ENCODE measurements around the gene DOK5.
"Not testable (repeated sequence)": the region's sequence is repeated elsewhere in the genome, so short reads cannot be mapped to it uniquely, and the experiment has no call there.

DOK5 gene

GRCh38 chr20:54475334-54476168, at the start of gene DOK5:
DOK5 (plus strand) TSS chr20:54475593; CDS start chr20:54475947, 354 bp downstream.
- DNase-seq (ENCODE audit: low read depth), result no peak

GRCh38 chr20:54429364-54429763, 46.0 kb upstream of the DOK5 start:
- no peak for DNase-seq (ENCODE audit: low read depth)

- DNase-seq (ENCODE audit: low read depth), result no peak
Observed at GRCh38 chr20:54431156-54431944, 44.0 kb upstream of the DOK5 start.

GRCh38 chr20:54432966-54433365, 42.4 kb upstream of the DOK5 start:
- no peak for DNase-seq (ENCODE audit: low read depth)

- DNase-seq (ENCODE audit: low read depth), result no peak
Observed at GRCh38 chr20:54433636-54434035, 41.8 kb upstream of the DOK5 start.

- DNase-seq (ENCODE audit: low read depth), result no peak
Observed at GRCh38 chr20:54434196-54434595, 41.2 kb upstream of the DOK5 start.

- no peak for DNase-seq (ENCODE audit: low read depth)
Observed at GRCh38 chr20:54435015-54435414, 40.4 kb upstream of the DOK5 start.

GRCh38 chr20:54436410-54436809, 39.0 kb upstream of the DOK5 start:
- DNase-seq (ENCODE audit: low read depth), result not testable (repeated sequence)

GRCh38 chr20:54438166-54438565, 37.2 kb upstream of the DOK5 start:
- DNase-seq (ENCODE audit: low read depth), result no peak

GRCh38 chr20:54450207-54450606, 25.2 kb upstream of the DOK5 start:
- DNase-seq (ENCODE audit: low read depth), result no peak

- DNase-seq (ENCODE audit: low read depth), result no peak
Observed at GRCh38 chr20:54451171-54451570, 24.2 kb upstream of the DOK5 start.

GRCh38 chr20:54452277-54452676, 23.1 kb upstream of the DOK5 start:
- no peak for DNase-seq (ENCODE audit: low read depth)

GRCh38 chr20:54454982-54455381, 20.4 kb upstream of the DOK5 start:
- no peak for DNase-seq (ENCODE audit: low read depth)

GRCh38 chr20:54456423-54456822, 19.0 kb upstream of the DOK5 start:
- no peak for DNase-seq (ENCODE audit: low read depth)

- DNase-seq (ENCODE audit: low read depth), result no peak
Observed at GRCh38 chr20:54456961-54457360, 18.4 kb upstream of the DOK5 start.

GRCh38 chr20:54458219-54458618, 17.2 kb upstream of the DOK5 start:
- no peak for DNase-seq (ENCODE audit: low read depth)

GRCh38 chr20:54459279-54459678, 16.1 kb upstream of the DOK5 start:
- no peak for DNase-seq (ENCODE audit: low read depth)

GRCh38 chr20:54464003-54464402, 11.4 kb upstream of the DOK5 start:
- no peak for DNase-seq (ENCODE audit: low read depth)

- no peak for DNase-seq (ENCODE audit: low read depth)
Observed at GRCh38 chr20:54466127-54466526, 9.3 kb upstream of the DOK5 start.

- DNase-seq (ENCODE audit: low read depth), result no peak
Observed at GRCh38 chr20:54467622-54468021, 7.8 kb upstream of the DOK5 start.

- no peak for DNase-seq (ENCODE audit: low read depth)
Observed at GRCh38 chr20:54468082-54468481, 7.3 kb upstream of the DOK5 start.

- DNase-seq (ENCODE audit: low read depth), result no peak
Observed at GRCh38 chr20:54469293-54469692, 6.1 kb upstream of the DOK5 start.

- DNase-seq (ENCODE audit: low read depth), result no peak
Observed at GRCh38 chr20:54469952-54470351, 5.4 kb upstream of the DOK5 start.
